Subcutaneous adipose tissue (tissue), 4 donors: ENCODE results near the gene PFKM. TPM values are rescaled to one million over a fixed set of nuclear protein-coding genes. Genes with fewer than 3 reads are reported as not detected.

Experiments used
- CTCF ChIP-seq: fragments of 450-650 bp; IDR thresholded peaks from one replicate; pipeline ENCODE4 v1.5.1; 2016; ENCODE audit warnings: low read depth, mild to moderate bottlenecking, control low read depth, antibody characterized with exemption, moderate library complexity
- total RNA-seq, 4 donors: library from RNA; depleted of rRNA; stranded (reverse); fragments of >200 nt; gene quantifications; one replicate each; pipeline ENCODE4 v1.1.0, GENCODE V29; 2016

PFKM gene
- total RNA-seq, 4 donors from 2014 or later = 5.1 to 19.5 (median 16.0) TPM

- TF ChIP-seq CTCF = no peak
Observed at GRCh38 chr12:48092611-48093010, 26.6 kb upstream of the PFKM start.

GRCh38 chr12:48104531-48104930 lies 14.6 kb upstream of the PFKM start:
- TF ChIP-seq CTCF = no peak

GRCh38 chr12:48105321-48105866 lies 13.8 kb upstream of the PFKM start:
- TF ChIP-seq CTCF = no peak

GRCh38 chr12:48105867-48106680 lies 13.1 kb upstream of the PFKM start, which contains the start of gene SENP1:
Gene SENP1, minus strand, starts transcription at chr12:48106079. Its CDS starts 4,607 bp downstream, at chr12:48101472.
- TF ChIP-seq CTCF = no peak

- TF ChIP-seq CTCF = no peak
Observed at GRCh38 chr12:48106681-48107613, 12.2 kb upstream of the PFKM start.

GRCh38 chr12:48109424-48109823 lies 9.7 kb upstream of the PFKM start:
- TF ChIP-seq CTCF = no peak
